Measurements from ENCODE around the gene PLSCR2. TPM values are rescaled to one million over a fixed set of nuclear protein-coding genes. Genes with fewer than 3 reads are reported as not detected.

Gene PLSCR2
- total RNA-seq, 1 experiment from 2014 or later: 2.9 TPM

DNA sequence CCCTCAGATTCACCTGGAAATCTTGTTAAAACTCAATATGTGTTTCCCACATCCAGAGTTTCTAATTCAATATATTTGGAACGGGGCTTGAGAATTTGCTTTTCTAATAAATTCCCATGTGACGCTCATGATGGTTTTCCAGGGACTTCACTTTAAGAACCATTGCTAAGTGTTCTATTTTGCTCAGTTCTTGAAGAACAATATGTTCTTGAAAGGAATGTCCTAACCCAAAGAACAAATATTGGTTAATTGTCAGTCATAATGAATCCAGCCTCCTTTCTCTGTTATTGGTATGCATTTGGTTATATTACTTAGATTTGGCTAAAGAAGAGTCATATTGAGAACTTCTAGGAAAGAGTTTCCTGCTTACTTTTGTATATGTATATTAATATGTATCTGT lies 4.4 kb upstream of the PLSCR2 start:
- CTCF ChIA-PET: no interaction called here
- intact Hi-C loops (cut with micrococcal nuclease; ENCODE audit: unreplicated experiment): no loop called here
- H3K9me3 Mint-ChIP-seq (ENCODE audit: low read depth, unreplicated experiment): no peaks in the 10 kb centered on the region
- peaks cover 22% of the 10 kb centered on the region for H3K36me3 Mint-ChIP-seq (ENCODE audit: insufficient read depth, unreplicated experiment)
- H3K27ac Mint-ChIP-seq (ENCODE audit: unreplicated experiment): no peak overlapping the region
- no peak overlapping the region for H3K4me3 Mint-ChIP-seq (ENCODE audit: low read depth, unreplicated experiment)
- TF ChIP-seq, protein P1, sequence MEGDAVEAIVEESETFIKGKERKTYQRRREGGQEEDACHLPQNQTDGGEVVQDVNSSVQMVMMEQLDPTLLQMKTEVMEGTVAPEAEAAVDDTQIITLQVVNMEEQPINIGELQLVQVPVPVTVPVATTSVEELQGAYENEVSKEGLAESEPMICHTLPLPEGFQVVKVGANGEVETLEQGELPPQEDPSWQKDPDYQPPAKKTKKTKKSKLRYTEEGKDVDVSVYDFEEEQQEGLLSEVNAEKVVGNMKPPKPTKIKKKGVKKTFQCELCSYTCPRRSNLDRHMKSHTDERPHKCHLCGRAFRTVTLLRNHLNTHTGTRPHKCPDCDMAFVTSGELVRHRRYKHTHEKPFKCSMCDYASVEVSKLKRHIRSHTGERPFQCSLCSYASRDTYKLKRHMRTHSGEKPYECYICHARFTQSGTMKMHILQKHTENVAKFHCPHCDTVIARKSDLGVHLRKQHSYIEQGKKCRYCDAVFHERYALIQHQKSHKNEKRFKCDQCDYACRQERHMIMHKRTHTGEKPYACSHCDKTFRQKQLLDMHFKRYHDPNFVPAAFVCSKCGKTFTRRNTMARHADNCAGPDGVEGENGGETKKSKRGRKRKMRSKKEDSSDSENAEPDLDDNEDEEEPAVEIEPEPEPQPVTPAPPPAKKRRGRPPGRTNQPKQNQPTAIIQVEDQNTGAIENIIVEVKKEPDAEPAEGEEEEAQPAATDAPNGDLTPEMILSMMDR (IDR thresholded peaks at IDR 0.05; ENCODE audit: unreplicated experiment): no peak
- BruUV-seq (replicated peaks): no TSS peak
- no peaks in the 10 kb centered on the region for H3K27me3 Mint-ChIP-seq (ENCODE audit: unreplicated experiment)
- no peak for DNase-seq
- H3K4me1 Mint-ChIP-seq (ENCODE audit: low read depth, unreplicated experiment): peaks cover 24% of the 10 kb centered on the region

DNA sequence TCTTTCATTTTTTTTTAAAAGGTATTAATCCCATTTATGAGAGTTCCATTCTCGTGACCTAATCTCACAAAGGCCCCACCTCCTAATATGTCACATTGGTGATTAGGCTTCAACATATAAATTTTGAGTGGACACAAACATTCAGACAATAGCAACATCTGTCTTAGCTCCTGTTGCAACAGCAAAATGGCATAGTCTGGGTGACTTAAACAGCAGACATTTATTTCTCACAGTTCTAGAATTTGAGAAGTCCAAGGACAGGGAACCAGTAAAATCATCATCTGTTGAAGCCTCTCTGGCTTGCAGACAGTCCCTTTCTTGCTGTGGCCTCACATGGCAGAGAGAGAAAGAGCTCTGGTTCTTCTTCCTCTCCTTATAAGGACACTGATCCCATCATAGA lies 3.2 kb upstream of the PLSCR2 start:
- Mint-ChIP-seq H3K9me3 (ENCODE audit: low read depth, unreplicated experiment) (no peaks in the 10 kb centered on the region), H3K36me3 (ENCODE audit: insufficient read depth, unreplicated experiment) (peaks cover 22% of the 10 kb centered on the region), H3K4me3 (ENCODE audit: low read depth, unreplicated experiment) (no peak overlapping the region), H3K4me1 (ENCODE audit: low read depth, unreplicated experiment) (peaks cover 35% of the 10 kb centered on the region), H3K27me3 (ENCODE audit: unreplicated experiment) (no peaks in the 10 kb centered on the region), H3K27ac (ENCODE audit: unreplicated experiment) (no peak overlapping the region)
- CTCF ChIA-PET: interaction anchor here (0.5 kb wide), 1 partner anchor 488 kb away, joined by 3 read pairs; no protein-coding TSS in a partner anchor
- no TSS peak for BruUV-seq (replicated peaks)
- intact Hi-C loops (cut with micrococcal nuclease; ENCODE audit: unreplicated experiment): no loop called here
- TF ChIP-seq, protein P1 (IDR thresholded peaks at IDR 0.05; ENCODE audit: unreplicated experiment): no peak
- DNase-seq: no peak

DNA sequence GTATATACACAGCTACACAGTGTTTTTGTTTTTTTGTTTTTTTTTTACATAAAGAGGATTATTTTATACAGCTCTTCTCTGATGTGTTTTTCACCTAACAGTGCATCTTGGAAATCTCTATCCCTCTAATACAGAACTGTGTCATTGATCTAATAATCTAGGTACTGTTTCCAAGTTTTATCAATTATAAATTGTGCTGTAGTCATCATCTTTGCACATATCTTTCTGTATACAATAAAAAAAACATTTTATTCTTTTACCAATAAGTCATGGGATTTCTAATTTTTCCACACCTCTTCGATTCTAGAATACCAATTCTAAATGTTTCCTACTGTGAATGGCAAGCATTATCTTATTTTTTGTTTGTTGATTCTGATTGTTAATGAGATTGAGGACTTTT lies 1.7 kb upstream of the PLSCR2 start:
- no TSS peak for BruUV-seq (replicated peaks)
- TF ChIP-seq, protein P1 (IDR thresholded peaks at IDR 0.05; ENCODE audit: unreplicated experiment): no peak
- CTCF ChIA-PET: no interaction called here
- Mint-ChIP-seq H3K4me3 (ENCODE audit: low read depth, unreplicated experiment) (peak overlapping the region; percentile 79), H3K9me3 (ENCODE audit: low read depth, unreplicated experiment) (no peaks in the 10 kb centered on the region), H3K36me3 (ENCODE audit: insufficient read depth, unreplicated experiment) (peaks cover 22% of the 10 kb centered on the region), H3K4me1 (ENCODE audit: low read depth, unreplicated experiment) (peaks cover 45% of the 10 kb centered on the region), H3K27me3 (ENCODE audit: unreplicated experiment) (no peaks in the 10 kb centered on the region), H3K27ac (ENCODE audit: unreplicated experiment) (peak overlapping the region; percentile 68)
- intact Hi-C loops (cut with micrococcal nuclease; ENCODE audit: unreplicated experiment): loop anchor here (2.0 kb wide), 1 partner anchor 32 kb away; no protein-coding TSS in a partner anchor
- no peak for DNase-seq

DNA sequence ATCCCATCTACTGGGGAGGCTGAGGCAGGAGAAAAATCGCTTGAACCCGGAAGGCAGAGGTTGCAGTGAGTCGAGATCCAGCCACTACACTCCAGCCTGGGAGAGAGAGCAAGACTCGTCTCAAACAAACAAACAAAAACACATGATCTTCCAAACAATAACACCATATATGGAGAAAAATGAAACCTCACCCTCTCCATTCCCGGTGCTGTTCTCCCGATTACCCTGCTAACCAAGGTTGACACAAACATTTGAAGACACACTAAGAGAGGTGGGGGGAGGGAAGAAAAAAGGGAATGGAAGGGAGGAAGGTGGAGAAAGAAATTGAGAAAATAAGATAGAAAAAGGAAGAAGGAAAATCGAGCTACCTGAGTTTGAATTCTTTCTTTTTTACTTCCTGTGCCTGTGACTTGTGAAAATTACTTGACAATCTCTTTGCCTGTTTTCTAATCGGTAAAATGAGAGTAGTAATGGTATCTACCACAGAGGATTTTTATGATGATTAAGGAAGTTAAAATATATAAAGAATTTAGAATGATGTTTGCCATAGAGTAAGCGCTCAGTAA lies 1.1 kb upstream of the PLSCR2 start:
- CTCF ChIA-PET: interaction anchor here (0.6 kb wide), 1 partner anchor 59 kb away, joined by 5 read pairs; no protein-coding TSS in a partner anchor
- no peaks in the 10 kb centered on the region for H3K27me3 Mint-ChIP-seq (ENCODE audit: unreplicated experiment)
- no peaks in the 10 kb centered on the region for H3K9me3 Mint-ChIP-seq (ENCODE audit: low read depth, unreplicated experiment)
- peak overlapping the region; percentile 79 for H3K4me3 Mint-ChIP-seq (ENCODE audit: low read depth, unreplicated experiment)
- TF ChIP-seq, protein P1 (IDR thresholded peaks at IDR 0.05; ENCODE audit: unreplicated experiment): no peak
- intact Hi-C loops (cut with micrococcal nuclease; ENCODE audit: unreplicated experiment): loop anchor here (2.0 kb wide), 1 partner anchor 32 kb away; no protein-coding TSS in a partner anchor
- no peak for DNase-seq
- H3K4me1 Mint-ChIP-seq (ENCODE audit: low read depth, unreplicated experiment): peaks cover 50% of the 10 kb centered on the region
- H3K27ac Mint-ChIP-seq (ENCODE audit: unreplicated experiment): peak overlapping the region; percentile 68
- BruUV-seq (replicated peaks): no TSS peak
- peaks cover 22% of the 10 kb centered on the region for H3K36me3 Mint-ChIP-seq (ENCODE audit: insufficient read depth, unreplicated experiment)
